Measurements from ENCODE around the gene MYL10. TPM values are rescaled to one million over a fixed set of nuclear protein-coding genes. Genes with fewer than 3 reads are reported as not detected.

The MYL10 gene
- total RNA-seq, 1 experiment from 2014 or later: not detected

DNA sequence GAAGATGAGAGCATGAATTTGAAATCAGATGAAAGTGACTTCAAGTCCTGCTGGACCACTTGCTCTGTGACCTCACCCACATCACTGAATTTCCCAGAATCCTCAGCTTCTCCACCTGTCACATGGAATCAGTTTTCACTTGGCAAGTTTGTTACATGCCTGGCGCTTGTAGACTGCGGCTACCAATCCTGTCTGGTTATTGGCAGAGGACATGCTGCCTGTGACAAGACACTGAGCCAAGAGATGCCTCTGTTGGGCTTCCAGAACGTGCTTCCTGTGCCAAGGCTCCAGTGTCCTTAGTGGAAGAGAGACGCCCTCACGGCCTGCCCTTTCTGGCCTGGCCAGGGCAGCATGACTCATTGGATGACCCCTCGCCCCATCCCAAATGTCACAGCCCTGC is 4.4 kb upstream of the MYL10 start:
- no peaks in the 10 kb centered on the region for H3K36me3 ChIP-seq (ENCODE audit: control insufficient read depth in 1 of 2, insufficient read depth in 2 of 2, low read length in 2 of 2)
- H3K4me1 ChIP-seq (ENCODE audit: control insufficient read depth in 1 of 2, insufficient read depth in 2 of 2, low read length in 2 of 2): peaks cover 0 to 3% of the 10 kb centered on the region in 2 experiments; a peak in 1 of 4 replicates
- ChIA-PET CTCF (no interaction called here), POLR2A (no interaction called here), RAD21 (ENCODE audit: low non-redundant PET in 1 of 2, low total read pairs in 2 of 2, uncharacterized antibody in 2 of 2, unreplicated experiment in 2 of 2) (no interaction called here)
- no peaks in the 10 kb centered on the region for H3K27me3 ChIP-seq (ENCODE audit: insufficient read depth, low read length)
- H3K9me2 ChIP-seq (ENCODE audit: insufficient read depth): no peaks in the 10 kb centered on the region
- no peaks in the 10 kb centered on the region for H4K20me1 ChIP-seq (ENCODE audit: insufficient read depth)
- TF ChIP-seq FOSL1 (IDR thresholded peaks at IDR 0.05; ENCODE audit: low read depth) (no peak), ATF3 (IDR thresholded peaks at IDR 0.05) (no peak), JUND (IDR thresholded peaks at IDR 0.05) (no peak), TCF7L2 (IDR thresholded peaks at IDR 0.05; ENCODE audit: borderline replicate concordance, extremely low read depth, insufficient read depth, insufficient read length) (no peak), EGR1 (IDR thresholded peaks at IDR 0.05; ENCODE audit: low read depth) (no peak), ELF1 (IDR thresholded peaks at IDR 0.05; ENCODE audit: borderline replicate concordance, low read depth) (no peak), CEBPB (IDR thresholded peaks at IDR 0.05; ENCODE audit: low read depth) (no peak), EZH2phosphoT487 (IDR thresholded peaks at IDR 0.05; ENCODE audit: borderline replicate concordance) (no peak), POLR2A (IDR thresholded peaks at IDR 0.05; ENCODE audit: borderline replicate concordance, extremely low read depth, insufficient read depth, insufficient read length) (no peak), ZNF274 (IDR thresholded peaks at IDR 0.05; ENCODE audit: low read depth, low read length) (no peak), ZBTB33 (IDR thresholded peaks at IDR 0.05; ENCODE audit: extremely low read depth, insufficient replicate concordance, low read length) (no peak), POLR2AphosphoS5 (IDR thresholded peaks at IDR 0.05; ENCODE audit: low read depth, low read length) (no peak), SP1 (IDR thresholded peaks at IDR 0.05; ENCODE audit: low read depth) (no peak), RAD21 (IDR thresholded peaks at IDR 0.05; ENCODE audit: low read depth) (no peak), CBX3 (IDR thresholded peaks at IDR 0.05; ENCODE audit: low read depth) (no peak), SRF (IDR thresholded peaks at IDR 0.05; ENCODE audit: low read depth) (no peak)
- TF ChIP-seq, protein P1, sequence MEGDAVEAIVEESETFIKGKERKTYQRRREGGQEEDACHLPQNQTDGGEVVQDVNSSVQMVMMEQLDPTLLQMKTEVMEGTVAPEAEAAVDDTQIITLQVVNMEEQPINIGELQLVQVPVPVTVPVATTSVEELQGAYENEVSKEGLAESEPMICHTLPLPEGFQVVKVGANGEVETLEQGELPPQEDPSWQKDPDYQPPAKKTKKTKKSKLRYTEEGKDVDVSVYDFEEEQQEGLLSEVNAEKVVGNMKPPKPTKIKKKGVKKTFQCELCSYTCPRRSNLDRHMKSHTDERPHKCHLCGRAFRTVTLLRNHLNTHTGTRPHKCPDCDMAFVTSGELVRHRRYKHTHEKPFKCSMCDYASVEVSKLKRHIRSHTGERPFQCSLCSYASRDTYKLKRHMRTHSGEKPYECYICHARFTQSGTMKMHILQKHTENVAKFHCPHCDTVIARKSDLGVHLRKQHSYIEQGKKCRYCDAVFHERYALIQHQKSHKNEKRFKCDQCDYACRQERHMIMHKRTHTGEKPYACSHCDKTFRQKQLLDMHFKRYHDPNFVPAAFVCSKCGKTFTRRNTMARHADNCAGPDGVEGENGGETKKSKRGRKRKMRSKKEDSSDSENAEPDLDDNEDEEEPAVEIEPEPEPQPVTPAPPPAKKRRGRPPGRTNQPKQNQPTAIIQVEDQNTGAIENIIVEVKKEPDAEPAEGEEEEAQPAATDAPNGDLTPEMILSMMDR (IDR thresholded peaks at IDR 0.05 in 2 of 3, conservative IDR thresholded peaks at IDR 0.05 in 1 of 3; ENCODE audit: borderline replicate concordance in 1 of 3, insufficient read depth in 1 of 3, low read depth in 2 of 3, low read length in 2 of 3): no peak
- H2AFZ ChIP-seq (ENCODE audit: low read depth, low read length, poor library complexity, severe bottlenecking): no peak overlapping the region
- H3K4me3 ChIP-seq (replicated peaks in 1 of 2; ENCODE audit: low read depth in 1 of 2, low read length in 2 of 2): no peak overlapping the region
- no peak overlapping the region for H3K9ac ChIP-seq (ENCODE audit: low read length)
- no peak overlapping the region for H3K27ac ChIP-seq (ENCODE audit: low read depth, low read length)
- DNase-seq (ENCODE audit: low read depth, low spot score) (no peak), ATAC-seq (no peak)
- H3K9me3 ChIP-seq (ENCODE audit: control insufficient read depth in 1 of 2, insufficient read depth in 1 of 2, low read depth in 1 of 2, low read length in 2 of 2): peaks cover 0 to 6% of the 10 kb centered on the region in 2 experiments; a peak in 1 of 4 replicates
- H3K4me2 ChIP-seq (ENCODE audit: low read length): no peak overlapping the region
- intact Hi-C loops (cut with micrococcal nuclease): no loop called here
- BruUV-seq (replicated peaks): no TSS peak
- no peaks in the 10 kb centered on the region for H3K79me2 ChIP-seq (ENCODE audit: insufficient read depth, low read length)
